ENCODE results near the gene UBQLNL. TPM values are rescaled to one million over a fixed set of nuclear protein-coding genes. Genes with fewer than 3 reads are reported as not detected.
A peak's percentile ranks its signal among the peaks of the same experiment; 100 is the strongest.

The UBQLNL gene
- total and polyA plus RNA-seq, 2 donors from 2014 or later: 0.32 to 0.69 TPM

DNA sequence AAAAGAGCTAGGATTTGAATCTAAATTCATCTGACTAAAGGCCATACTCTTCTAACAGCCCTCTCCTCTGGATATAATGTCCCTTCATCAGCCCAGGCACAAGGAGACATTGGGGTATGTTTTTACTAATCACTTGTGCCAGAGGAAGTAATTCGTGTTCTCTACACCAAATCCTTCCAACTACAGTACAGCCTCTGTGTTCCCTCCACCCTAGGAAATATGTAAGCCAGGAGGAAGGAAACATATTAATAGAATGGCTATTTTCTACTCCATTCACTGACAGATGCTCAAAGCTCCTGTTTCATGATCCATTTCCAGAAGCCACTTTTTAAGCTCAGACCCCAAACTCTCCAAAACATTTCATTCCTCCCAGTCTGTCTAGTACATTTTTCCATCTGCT is 12.0 kb upstream of the UBQLNL start:
- Histone ChIP-seq H3K4me3 (ENCODE audit: low read length in 3 of 3) (no peak overlapping the region), H3K9ac (ENCODE audit: low read length in 3 of 3) (no peak overlapping the region), H3K36me3 (ENCODE audit: control insufficient read depth in 2 of 3, insufficient read depth in 3 of 3, low read length in 3 of 3) (no peaks in the 10 kb centered on the region), H3K9me3 (ENCODE audit: control insufficient read depth in 2 of 3, insufficient read depth in 1 of 3, low read length in 3 of 3) (no peaks in the 10 kb centered on the region), H3K27me3 (ENCODE audit: control insufficient read depth, insufficient read depth, low read length) (no peaks in the 10 kb centered on the region), H3K4me1 (ENCODE audit: control insufficient read depth in 2 of 3, insufficient read depth in 2 of 3, low read depth in 1 of 3, low read length in 3 of 3) (no peaks in the 10 kb centered on the region), H3K27ac (ENCODE audit: low read depth in 2 of 2, low read length in 2 of 2) (no peak overlapping the region)
- intact Hi-C loops (cut with DNase I): no loop called here
- no peak for TF ChIP-seq CTCF (IDR thresholded peaks at IDR 0.05; ENCODE audit: borderline replicate concordance, extremely low read depth, insufficient read depth)
- FAIRE-seq (no peak), DNase-seq (no peak)

GRCh38 chr11:5527716-5528115 is 11.2 kb upstream of the UBQLNL start:
- no peaks in the 10 kb centered on the region for H3K36me3 ChIP-seq (ENCODE audit: control insufficient read depth in 2 of 3, insufficient read depth in 3 of 3, low read length in 3 of 3)
- no peak for FAIRE-seq

DNA sequence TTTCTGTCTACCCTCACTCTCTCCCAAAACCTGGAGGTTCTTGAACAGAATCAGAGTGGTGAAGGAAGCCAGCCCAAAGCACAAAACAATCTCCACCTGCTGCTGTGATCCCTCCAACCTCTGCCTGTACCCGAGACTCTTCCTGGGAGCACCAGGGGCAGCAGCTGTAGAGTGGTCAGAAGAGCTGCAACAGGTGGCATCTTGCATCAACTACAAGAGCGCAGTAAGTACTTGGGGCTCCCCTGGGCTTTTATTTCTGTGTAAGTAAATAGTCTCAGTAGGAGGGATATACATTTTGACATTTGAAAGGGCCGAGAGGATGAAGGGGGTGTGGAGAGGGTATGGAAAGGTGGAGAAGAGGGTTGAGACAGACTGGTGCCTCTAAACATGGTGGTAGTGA is 8.3 kb upstream of the UBQLNL start:
- Histone ChIP-seq H3K27ac (ENCODE audit: low read depth in 2 of 2, low read length in 2 of 2) (no peak overlapping the region), H3K9ac (ENCODE audit: low read length in 3 of 3) (no peak overlapping the region), H3K4me3 (ENCODE audit: low read length in 3 of 3) (no peak overlapping the region), H3K27me3 (ENCODE audit: control insufficient read depth, insufficient read depth, low read length) (no peaks in the 10 kb centered on the region), H3K36me3 (ENCODE audit: control insufficient read depth in 2 of 3, insufficient read depth in 3 of 3, low read length in 3 of 3) (no peaks in the 10 kb centered on the region), H3K4me1 (ENCODE audit: control insufficient read depth in 2 of 3, insufficient read depth in 2 of 3, low read depth in 1 of 3, low read length in 3 of 3) (no peaks in the 10 kb centered on the region), H3K9me3 (ENCODE audit: control insufficient read depth in 2 of 3, insufficient read depth in 1 of 3, low read length in 3 of 3) (no peaks in the 10 kb centered on the region)
- FAIRE-seq (no peak), DNase-seq (no peak)
- no peak for TF ChIP-seq CTCF (IDR thresholded peaks at IDR 0.05; ENCODE audit: borderline replicate concordance, extremely low read depth, insufficient read depth)
- intact Hi-C loops (cut with DNase I): no loop called here

More at GRCh38 chr11:5527716-5528115, 11.2 kb upstream of the UBQLNL start:
- Histone ChIP-seq H3K27ac (ENCODE audit: low read depth in 2 of 2, low read length in 2 of 2) (no peak overlapping the region), H3K27me3 (ENCODE audit: control insufficient read depth, insufficient read depth, low read length) (no peaks in the 10 kb centered on the region), H3K4me1 (ENCODE audit: control insufficient read depth in 2 of 3, insufficient read depth in 2 of 3, low read depth in 1 of 3, low read length in 3 of 3) (no peaks in the 10 kb centered on the region), H3K4me3 (ENCODE audit: low read length in 3 of 3) (no peak overlapping the region), H3K9me3 (ENCODE audit: control insufficient read depth in 2 of 3, insufficient read depth in 1 of 3, low read length in 3 of 3) (no peaks in the 10 kb centered on the region), H3K9ac (ENCODE audit: low read length in 3 of 3) (no peak overlapping the region)
- DNase-seq: peak in 1 of 5 donors; percentile 51
- TF ChIP-seq CTCF (IDR thresholded peaks at IDR 0.05; ENCODE audit: borderline replicate concordance, extremely low read depth, insufficient read depth): no peak
- intact Hi-C loops (cut with DNase I): no loop called here

DNA sequence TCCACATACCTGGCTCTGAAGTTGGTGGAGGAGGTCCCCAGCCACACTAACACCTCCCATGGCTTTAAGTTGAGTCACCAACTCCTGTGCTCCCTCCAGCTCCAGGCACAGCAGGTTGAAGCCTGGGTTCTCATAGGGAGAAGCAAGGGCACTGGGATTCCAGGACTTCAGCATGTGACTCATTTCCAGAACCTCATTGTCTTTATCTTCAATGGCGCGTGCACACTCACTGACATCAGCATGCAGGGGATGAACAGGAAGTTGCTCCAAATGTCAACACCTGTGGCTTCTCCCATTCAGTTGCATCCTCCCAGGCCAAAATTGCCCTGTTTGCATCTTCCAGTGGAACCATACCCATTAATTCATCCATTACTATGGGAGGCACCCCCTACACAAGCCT is 5.8 kb upstream of the UBQLNL start:
- no peak overlapping the region for H3K4me3 ChIP-seq (ENCODE audit: low read length in 3 of 3)
- intact Hi-C loops (cut with DNase I): no loop called here
- FAIRE-seq: no peak
- no peaks in the 10 kb centered on the region for H3K36me3 ChIP-seq (ENCODE audit: control insufficient read depth in 2 of 3, insufficient read depth in 3 of 3, low read length in 3 of 3)
- no peaks in the 10 kb centered on the region for H3K27me3 ChIP-seq (ENCODE audit: control insufficient read depth, insufficient read depth, low read length)
- DNase-seq: no peak
- H3K9ac ChIP-seq (ENCODE audit: low read length in 3 of 3): no peak overlapping the region
- H3K27ac ChIP-seq (ENCODE audit: low read depth in 2 of 2, low read length in 2 of 2): no peak overlapping the region
- H3K4me1 ChIP-seq (ENCODE audit: control insufficient read depth in 2 of 3, insufficient read depth in 2 of 3, low read depth in 1 of 3, low read length in 3 of 3): no peaks in the 10 kb centered on the region
- no peak for TF ChIP-seq CTCF (IDR thresholded peaks at IDR 0.05; ENCODE audit: borderline replicate concordance, extremely low read depth, insufficient read depth)
- no peaks in the 10 kb centered on the region for H3K9me3 ChIP-seq (ENCODE audit: control insufficient read depth in 2 of 3, insufficient read depth in 1 of 3, low read length in 3 of 3)

All from kidney (tissue), 14 donors.